ENCODE results near the gene COBLL1.

The COBLL1 gene

GRCh38 chr2:164703915-164704706 is 137.5 kb downstream of the COBLL1 start:
- no peak for TF ChIP-seq CTCF (conservative IDR thresholded peaks at IDR 0.05; ENCODE audit: low read depth, low read length)
- H3K4me3 ChIP-seq (ENCODE audit: low read length): no peak overlapping the region
- no peak for DNase-seq (ENCODE audit: low read depth)

DNA sequence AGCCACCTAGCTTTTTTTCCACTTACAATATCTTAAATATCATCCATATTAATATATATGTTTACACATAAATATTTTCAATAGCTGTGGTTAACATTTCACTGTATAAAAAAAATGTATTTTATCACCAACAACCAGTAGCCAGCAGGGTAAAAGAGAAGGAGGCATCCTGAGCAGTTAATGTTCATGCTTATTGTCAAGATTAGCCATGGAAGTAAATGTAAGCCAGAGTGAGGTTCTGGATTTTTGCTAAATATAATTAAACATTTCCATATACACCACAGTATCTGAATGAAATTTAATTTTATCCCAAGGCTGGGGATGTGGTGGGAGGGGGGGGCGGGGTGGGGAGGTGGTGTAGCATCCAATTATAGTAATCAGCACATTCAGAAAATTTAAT is 140.1 kb downstream of the COBLL1 start:
- TF ChIP-seq CTCF (conservative IDR thresholded peaks at IDR 0.05; ENCODE audit: low read depth, low read length): no peak
- H3K4me3 ChIP-seq (ENCODE audit: low read length): no peak overlapping the region
- no peak for DNase-seq (ENCODE audit: low read depth)

DNA sequence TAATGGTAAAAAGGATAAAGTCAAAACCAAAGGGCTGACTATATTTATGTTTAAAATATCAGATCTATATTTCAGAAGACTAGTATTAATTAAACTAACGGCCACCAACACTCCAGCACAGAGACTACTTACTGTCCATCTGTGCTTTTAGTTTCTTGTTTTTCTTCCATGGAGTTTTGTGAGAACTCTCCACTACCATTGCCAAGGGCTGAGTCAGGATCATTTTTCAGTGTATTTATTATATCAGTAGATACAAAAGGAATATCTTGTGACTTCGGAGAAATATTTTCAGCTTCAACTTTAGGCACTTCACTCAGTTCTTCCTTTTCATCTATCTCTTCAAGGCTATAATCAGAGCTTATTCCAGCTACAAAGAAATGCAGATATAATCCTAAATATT is 141.2 kb downstream of the COBLL1 start:
- TF ChIP-seq CTCF (conservative IDR thresholded peaks at IDR 0.05; ENCODE audit: low read depth, low read length): no peak
- DNase-seq (ENCODE audit: low read depth): no peak
- H3K4me3 ChIP-seq (ENCODE audit: low read length): no peak overlapping the region

- H3K4me3 ChIP-seq (ENCODE audit: low read length): no peak overlapping the region
- no peak for DNase-seq (ENCODE audit: low read depth)
- TF ChIP-seq CTCF (conservative IDR thresholded peaks at IDR 0.05; ENCODE audit: low read depth, low read length): peak; percentile 68
Observed at GRCh38 chr2:164697688-164698461, 143.7 kb downstream of the COBLL1 start.

- no peak for DNase-seq (ENCODE audit: low read depth)
- no peak for TF ChIP-seq CTCF (conservative IDR thresholded peaks at IDR 0.05; ENCODE audit: low read depth, low read length)
- H3K4me3 ChIP-seq (ENCODE audit: low read length): no peak overlapping the region
Observed at GRCh38 chr2:164696634-164697033, 145.0 kb downstream of the COBLL1 start.

DNA sequence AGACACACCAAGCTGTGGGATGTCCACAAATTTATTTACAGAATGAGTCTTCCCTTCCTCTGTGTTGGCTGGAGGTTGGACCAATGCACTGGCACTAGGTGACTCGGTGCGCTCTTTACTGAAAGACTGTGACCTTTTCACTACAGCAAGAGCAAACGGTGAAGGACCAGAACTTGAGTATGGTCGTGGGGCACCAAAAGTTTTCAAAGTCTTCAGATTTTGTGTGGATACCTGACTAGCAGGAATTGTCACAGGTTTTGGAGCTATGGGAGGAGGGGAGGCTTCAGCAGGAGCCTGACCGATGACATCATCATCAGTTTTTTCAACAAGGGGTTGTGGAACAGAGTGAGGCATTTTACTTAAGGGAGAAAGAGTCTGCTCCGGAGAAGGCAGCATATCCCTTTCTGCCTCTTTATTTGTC is 147.3 kb downstream of the COBLL1 start:
- no peak overlapping the region for H3K4me3 ChIP-seq (ENCODE audit: low read length)
- TF ChIP-seq CTCF (conservative IDR thresholded peaks at IDR 0.05; ENCODE audit: low read depth, low read length): no peak
- no peak for DNase-seq (ENCODE audit: low read depth)
